Esophagus muscularis mucosa (tissue), 4 donors: ENCODE results near the gene COLEC12. TPM values are rescaled to one million over a fixed set of nuclear protein-coding genes. Genes with fewer than 3 reads are reported as not detected.
A peak's percentile ranks its signal among the peaks of the same experiment; 100 is the strongest.

Experiments used
- DNase-seq: peaks from one replicate; pipeline ENCODE4 v3.0.0-alpha.2; 2017; ENCODE audit errors: extremely low spot score
- H3K27ac ChIP-seq, 4 donors: fragments of 200-600 bp; sonication (generic); replicated peaks in 1 of 4; 1 replicate in 3 of 4; 2 replicates in 1 of 4; pipeline ENCODE4 v1.5.1; 2016 to 2019; ENCODE audit warnings: mild to moderate bottlenecking in 1 of 4
- H3K27me3 ChIP-seq, 4 donors: fragments of 200-600 bp; sonication (generic); one replicate each; pipeline versions ENCODE4 v1.5.1 to v1.6.0; 2016 to 2019
- H3K36me3 ChIP-seq, 4 donors: fragments of 200-600 bp; sonication (generic); one replicate each; pipeline ENCODE4 v1.5.1; 2016 to 2019
- H3K4me1 ChIP-seq, 4 donors: fragments of 200-600 bp; sonication (generic); one replicate each; pipeline ENCODE4 v1.5.1; 2016 to 2019
- H3K4me3 ChIP-seq, 4 donors: fragments of 200-600 bp; sonication (generic); 1 replicate in 2 of 4; 2 replicates in 2 of 4; pipeline ENCODE4 v1.5.1; 2016 to 2019; ENCODE audit warnings: mild to moderate bottlenecking in 4 of 4, moderate library complexity in 1 of 4
- H3K9me3 ChIP-seq, 4 donors: fragments of 200-600 bp; sonication (generic); 1 replicate in 3 of 4; 2 replicates in 1 of 4; pipeline ENCODE4 v1.5.1; 2016 to 2019
- CTCF ChIP-seq, 3 experiments: fragments of 200-600 bp in 2 of 3; fragments of 450-650 bp in 1 of 3; sonication (generic) in 2 of 3; IDR thresholded peaks; one replicate each; pipeline ENCODE4 v1.5.1; 2017 to 2019; ENCODE audit warnings: antibody characterized with exemption in 3 of 3, mild to moderate bottlenecking in 2 of 3, moderate library complexity in 1 of 3
- EP300 ChIP-seq: sonication (generic); formaldehyde crosslinking; IDR thresholded peaks from one replicate; pipeline ENCODE4 v1.6.1; 2017; ENCODE audit warnings: antibody characterized with exemption
- POLR2A ChIP-seq: fragments of 450-650 bp; IDR thresholded peaks from one replicate; pipeline ENCODE4 v1.6.1; 2017; ENCODE audit warnings: antibody characterized with exemption, moderate library complexity, mild to moderate bottlenecking, low read depth
- POLR2AphosphoS5 ChIP-seq, 2 donors: sonication (generic); formaldehyde crosslinking; IDR thresholded peaks; one replicate each; pipeline ENCODE4 v1.6.1; 2017; ENCODE audit warnings: antibody characterized with exemption in 2 of 2
- WGBS: methylation state at CpG from one replicate; pipeline ENCODE4 v1.1.5; 2018; 5-methylcytosine and 5-hydroxymethylcytosine counted together
- intact Hi-C: fragments of 100-400 bp; cut with DNase I; formaldehyde crosslinking; loops from one replicate; pipeline ENCODE4 v1.15.1; 2023
- total RNA-seq, 4 donors: library from RNA; depleted of rRNA; stranded (reverse); fragments of >200 nt; gene quantifications; one replicate each; pipeline versions ENCODE4 v1.1.0 to v1.2.1, GENCODE V29; 2016

The COLEC12 gene
- total RNA-seq, 4 donors from 2014 or later: 17.9 to 36.4 (median 23.5) TPM

- Histone ChIP-seq H3K4me3 (no peak overlapping the region), H3K4me1 (peaks cover 3 to 89% (median 80%) of the 10 kb centered on the region in 4 donors), H3K9me3 (no peaks in the 10 kb centered on the region), H3K27ac (peak overlapping the region; percentile 9 to 61 (median 20)), H3K27me3 (peaks cover 0 to 9% (median 0%) of the 10 kb centered on the region in 4 donors), H3K36me3 (no peaks in the 10 kb centered on the region)
- no peak for DNase-seq
- no peak for TF ChIP-seq POLR2AphosphoS5 (IDR thresholded peaks at IDR 0.05)
- intact Hi-C loops: no loop called here
- WGBS: 72% methylated on average over 1 of the region's 1 CpG
Measured at GRCh38 chr18:495017-495416, 5.5 kb downstream of the COLEC12 start.

- peaks cover 0 to 1% (median 0%) of the 10 kb centered on the region in 4 donors for H3K27me3 ChIP-seq
- H3K36me3 ChIP-seq: no peaks in the 10 kb centered on the region
- TF ChIP-seq POLR2AphosphoS5 (IDR thresholded peaks at IDR 0.05): no peak
- no peak for TF ChIP-seq CTCF (IDR thresholded peaks at IDR 0.05)
- no peak for TF ChIP-seq EP300
- TF ChIP-seq POLR2A: no peak
- H3K27ac ChIP-seq: peak overlapping the region; percentile 21 to 61 (median 28)
- no peak for DNase-seq
- no peaks in the 10 kb centered on the region for H3K9me3 ChIP-seq
- peaks cover 0 to 89% (median 81%) of the 10 kb centered on the region in 4 donors for H3K4me1 ChIP-seq
- H3K4me3 ChIP-seq: no peak overlapping the region
- intact Hi-C loops: no loop called here
- 44% methylated on average over 5 of the region's 5 CpGs for WGBS
Measured at GRCh38 chr18:493986-494983, 6.2 kb downstream of the COLEC12 start.

- Histone ChIP-seq H3K9me3 (no peaks in the 10 kb centered on the region), H3K27ac (peak overlapping the region; percentile 43 to 64 (median 55)), H3K27me3 (no peaks in the 10 kb centered on the region), H3K4me1 (peaks cover 0 to 77% (median 75%) of the 10 kb centered on the region in 4 donors), H3K36me3 (no peaks in the 10 kb centered on the region), H3K4me3 (no peak overlapping the region)
- 42% methylated on average over 5 of the region's 5 CpGs for WGBS
- intact Hi-C loops: no loop called here
- no peak for DNase-seq
- TF ChIP-seq POLR2A: no peak
- no peak for TF ChIP-seq EP300
- TF ChIP-seq POLR2AphosphoS5 (IDR thresholded peaks at IDR 0.05): no peak
- TF ChIP-seq CTCF (IDR thresholded peaks at IDR 0.05): no peak
Measured at GRCh38 chr18:492451-492850, 8.1 kb downstream of the COLEC12 start.

GRCh38 chr18:490624-491023 is 9.9 kb downstream of the COLEC12 start:
- Histone ChIP-seq H3K36me3 (no peaks in the 10 kb centered on the region), H3K27ac (peak overlapping the region in 2 of 4 donors; percentile 49 to 64), H3K4me1 (peaks cover 0 to 66% (median 63%) of the 10 kb centered on the region in 4 donors), H3K9me3 (no peaks in the 10 kb centered on the region), H3K27me3 (no peaks in the 10 kb centered on the region), H3K4me3 (no peak overlapping the region)
- intact Hi-C loops: no loop called here
- no peak for TF ChIP-seq CTCF (IDR thresholded peaks at IDR 0.05)
- no peak for TF ChIP-seq POLR2AphosphoS5 (IDR thresholded peaks at IDR 0.05)
- TF ChIP-seq POLR2A: no peak
- TF ChIP-seq EP300: no peak
- DNase-seq: no peak
- WGBS: 74% methylated on average over 4 of the region's 4 CpGs

GRCh38 chr18:490024-490366 is 10.5 kb downstream of the COLEC12 start:
- intact Hi-C loops: no loop called here
- TF ChIP-seq CTCF (IDR thresholded peaks at IDR 0.05) (no peak), EP300 (no peak), POLR2A (no peak), POLR2AphosphoS5 (IDR thresholded peaks at IDR 0.05) (no peak)
- H3K4me3 ChIP-seq: no peak overlapping the region
- H3K4me1 ChIP-seq: peaks cover 0 to 63% (median 58%) of the 10 kb centered on the region in 4 donors
- no peaks in the 10 kb centered on the region for H3K9me3 ChIP-seq
- no peaks in the 10 kb centered on the region for H3K27me3 ChIP-seq
- 63% methylated on average over 5 of the region's 5 CpGs for WGBS
- H3K36me3 ChIP-seq: no peaks in the 10 kb centered on the region
- H3K27ac ChIP-seq: peak overlapping the region; percentile 49 to 64 (median 60)
- DNase-seq: no peak
